Suprapubic skin (tissue), 4 donors: ENCODE results near the gene FGF19. TPM values are rescaled to one million over a fixed set of nuclear protein-coding genes. Genes with fewer than 3 reads are reported as not detected.

ENCODE experiments used
- DNase-seq, 2 donors: peaks; one replicate each; pipeline ENCODE4 v3.0.0-alpha.2; 2019; ENCODE audit warnings: low spot score in 2 of 2
- H3K27ac ChIP-seq: fragments of 200-600 bp; sonication (generic); one replicate; pipeline ENCODE4 v1.5.1; 2019
- H3K27me3 ChIP-seq: fragments of 200-600 bp; sonication (generic); one replicate; pipeline ENCODE4 v1.5.1; 2019
- H3K36me3 ChIP-seq: fragments of 200-600 bp; sonication (generic); one replicate; pipeline ENCODE4 v1.5.1; 2019
- H3K4me1 ChIP-seq: fragments of 200-600 bp; sonication (generic); one replicate; pipeline ENCODE4 v1.5.1; 2019
- H3K4me3 ChIP-seq: fragments of 200-600 bp; sonication (generic); one replicate; pipeline ENCODE4 v1.5.1; 2019; ENCODE audit warnings: mild to moderate bottlenecking
- H3K9me3 ChIP-seq: fragments of 200-600 bp; sonication (generic); one replicate; pipeline ENCODE4 v1.5.1; 2019
- EP300 ChIP-seq: sonication (generic); formaldehyde crosslinking; IDR thresholded peaks from one replicate; pipeline ENCODE4 v1.6.1; 2017; ENCODE audit warnings: antibody characterized with exemption
- POLR2A ChIP-seq, 2 donors: fragments of 450-650 bp; IDR thresholded peaks; one replicate each; pipeline ENCODE4 v1.6.1; 2017; ENCODE audit warnings: antibody characterized with exemption in 2 of 2, mild to moderate bottlenecking in 2 of 2, moderate library complexity in 2 of 2
- POLR2AphosphoS5 ChIP-seq, 3 donors: sonication (generic); formaldehyde crosslinking; IDR thresholded peaks; one replicate each; pipeline ENCODE4 v1.6.1; 2017; ENCODE audit warnings: antibody characterized with exemption in 3 of 3
- WGBS: methylation state at CpG from one replicate; pipeline ENCODE4 v1.1.5; 2018; 5-methylcytosine and 5-hydroxymethylcytosine counted together
- total RNA-seq, 4 donors: library from RNA; depleted of rRNA; stranded (reverse); fragments of >200 nt; gene quantifications; one replicate each; pipeline ENCODE4 v1.1.0, GENCODE V29; 2016
- TF ChIP-seq, protein P1 (sequence below), 2 donors: fragments of 200-600 bp in 1 of 2; fragments of 450-650 bp in 1 of 2; sonication (generic) in 1 of 2; IDR thresholded peaks; one replicate each; pipeline ENCODE4 v1.5.1; 2016 to 2019; ENCODE audit warnings: antibody characterized with exemption in 2 of 2, mild to moderate bottlenecking in 1 of 2, moderate library complexity in 1 of 2

FGF19 gene
- total RNA-seq, 4 donors from 2014 or later: not detected

DNA sequence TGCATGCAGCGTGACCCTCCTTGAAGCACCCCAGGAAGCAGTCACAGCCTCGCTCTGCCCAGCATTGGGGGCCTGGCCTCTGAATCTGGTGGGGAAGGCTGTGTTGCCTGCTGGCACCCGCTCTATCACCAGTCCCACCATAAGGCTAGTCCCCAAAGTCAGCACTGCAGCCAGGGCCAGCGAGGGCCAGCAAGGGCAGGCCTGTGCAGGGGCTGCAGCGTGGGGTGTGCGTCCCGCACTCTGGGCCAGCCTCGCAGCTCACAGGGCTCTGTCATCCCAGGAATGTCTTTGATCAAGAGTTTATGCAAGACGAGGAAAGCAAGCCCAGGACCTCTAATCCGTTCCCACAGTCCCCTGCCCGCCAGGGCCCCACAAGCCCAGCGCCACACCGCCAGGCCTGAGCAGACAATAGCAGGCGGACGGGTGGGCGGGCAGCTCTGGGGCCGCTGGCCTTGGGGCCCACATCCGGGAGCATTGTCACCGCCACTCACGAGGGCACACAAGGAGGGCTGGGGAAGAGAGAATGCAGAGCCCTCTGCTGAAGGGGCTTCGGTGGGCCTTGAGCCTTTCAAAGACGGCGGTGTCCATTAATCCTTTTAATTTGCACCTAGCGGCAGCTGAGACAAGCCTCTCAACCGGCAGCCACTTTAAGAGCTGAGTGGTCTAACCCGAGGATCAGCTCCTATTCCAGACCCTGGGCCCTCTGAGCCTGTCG is 45.8 kb downstream of the FGF19 start:
- 80% methylated on average over 3 of the region's 27 CpGs for WGBS
- H3K4me3 ChIP-seq: no peak overlapping the region
- no peak overlapping the region for H3K27ac ChIP-seq
- H3K36me3 ChIP-seq: peaks cover 15% of the 10 kb centered on the region
- no peaks in the 10 kb centered on the region for H3K27me3 ChIP-seq
- no peaks in the 10 kb centered on the region for H3K4me1 ChIP-seq
- TF ChIP-seq POLR2AphosphoS5 (IDR thresholded peaks at IDR 0.05) (no peak), EP300 (no peak), POLR2A (IDR thresholded peaks at IDR 0.05) (no peak)
- TF ChIP-seq, protein P1, sequence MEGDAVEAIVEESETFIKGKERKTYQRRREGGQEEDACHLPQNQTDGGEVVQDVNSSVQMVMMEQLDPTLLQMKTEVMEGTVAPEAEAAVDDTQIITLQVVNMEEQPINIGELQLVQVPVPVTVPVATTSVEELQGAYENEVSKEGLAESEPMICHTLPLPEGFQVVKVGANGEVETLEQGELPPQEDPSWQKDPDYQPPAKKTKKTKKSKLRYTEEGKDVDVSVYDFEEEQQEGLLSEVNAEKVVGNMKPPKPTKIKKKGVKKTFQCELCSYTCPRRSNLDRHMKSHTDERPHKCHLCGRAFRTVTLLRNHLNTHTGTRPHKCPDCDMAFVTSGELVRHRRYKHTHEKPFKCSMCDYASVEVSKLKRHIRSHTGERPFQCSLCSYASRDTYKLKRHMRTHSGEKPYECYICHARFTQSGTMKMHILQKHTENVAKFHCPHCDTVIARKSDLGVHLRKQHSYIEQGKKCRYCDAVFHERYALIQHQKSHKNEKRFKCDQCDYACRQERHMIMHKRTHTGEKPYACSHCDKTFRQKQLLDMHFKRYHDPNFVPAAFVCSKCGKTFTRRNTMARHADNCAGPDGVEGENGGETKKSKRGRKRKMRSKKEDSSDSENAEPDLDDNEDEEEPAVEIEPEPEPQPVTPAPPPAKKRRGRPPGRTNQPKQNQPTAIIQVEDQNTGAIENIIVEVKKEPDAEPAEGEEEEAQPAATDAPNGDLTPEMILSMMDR (IDR thresholded peaks at IDR 0.05): no peak
- no peaks in the 10 kb centered on the region for H3K9me3 ChIP-seq
- DNase-seq: no peak

DNA sequence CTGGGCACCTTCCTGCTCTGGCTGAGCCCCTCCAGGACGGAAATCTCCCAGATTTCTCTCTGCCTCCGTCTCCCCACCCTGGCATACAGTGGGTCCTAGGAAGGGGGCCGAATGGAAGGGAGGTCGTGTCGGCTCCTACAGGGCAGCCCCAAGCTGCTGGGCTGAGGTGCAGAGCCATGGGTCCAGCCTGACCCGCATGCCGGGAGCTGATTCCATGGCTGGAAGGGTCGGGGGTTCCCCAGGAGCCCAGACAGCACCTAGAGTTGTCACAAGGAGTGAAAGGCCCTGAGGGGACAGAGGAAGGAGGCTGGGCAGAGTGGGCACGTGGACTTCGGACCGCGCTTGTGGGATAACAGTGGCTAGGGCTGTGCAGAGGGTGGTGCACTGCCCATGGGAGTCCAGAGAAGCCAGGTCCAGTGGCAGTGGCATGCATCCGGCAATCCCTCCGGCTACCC is 46.3 kb downstream of the FGF19 start:
- Histone ChIP-seq H3K27ac (no peak overlapping the region), H3K4me1 (no peaks in the 10 kb centered on the region), H3K9me3 (no peaks in the 10 kb centered on the region), H3K4me3 (no peak overlapping the region), H3K27me3 (no peaks in the 10 kb centered on the region), H3K36me3 (peaks cover 19% of the 10 kb centered on the region)
- no peak for TF ChIP-seq POLR2A (IDR thresholded peaks at IDR 0.05)
- TF ChIP-seq, protein P1 (IDR thresholded peaks at IDR 0.05): no peak
- no peak for TF ChIP-seq POLR2AphosphoS5 (IDR thresholded peaks at IDR 0.05)
- no peak for TF ChIP-seq EP300
- no peak for DNase-seq
- WGBS: 83% methylated on average over 10 of the region's 14 CpGs

DNA sequence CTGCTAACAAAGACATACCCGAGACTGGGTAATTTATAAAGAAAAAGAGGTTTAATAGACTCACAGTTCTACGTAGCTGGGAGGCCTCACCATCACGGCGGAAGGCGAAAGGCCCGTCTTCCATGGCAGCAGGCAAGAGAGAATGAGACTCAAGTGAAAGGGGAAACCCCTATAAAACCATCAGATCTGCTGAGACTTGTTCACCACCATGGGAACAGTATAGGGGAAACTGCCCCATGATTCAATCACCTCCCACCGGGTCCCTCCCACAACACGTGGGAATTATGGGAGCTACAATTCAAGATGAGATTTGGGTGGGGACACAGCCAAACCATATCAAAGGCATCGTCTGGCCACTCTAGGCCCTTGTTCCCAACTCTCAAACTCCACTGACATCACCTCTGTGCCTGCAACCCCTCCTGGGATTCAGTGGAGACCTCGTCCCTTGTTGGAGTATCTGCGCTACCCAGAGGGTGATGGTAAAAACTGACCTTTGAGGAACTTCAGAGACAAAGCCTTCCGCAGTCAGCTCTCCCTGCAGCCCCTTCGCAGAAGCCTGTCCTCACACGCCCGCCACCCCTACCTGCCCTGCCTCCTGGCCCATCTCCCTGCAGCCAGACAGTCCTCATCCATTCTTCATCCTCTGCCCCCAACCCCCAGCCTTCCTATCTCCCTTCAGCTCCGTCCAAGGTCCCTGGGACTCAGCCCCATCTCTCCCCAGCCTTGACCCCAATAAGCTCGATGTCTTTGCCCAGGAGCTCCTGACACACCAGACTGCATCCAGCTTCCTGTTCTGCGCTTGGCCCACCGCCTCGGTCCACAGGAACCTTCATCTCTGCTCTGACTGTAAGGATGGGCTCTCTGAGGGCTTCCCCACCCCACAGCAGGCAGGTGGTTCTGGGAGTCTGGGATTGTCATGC is 47.0 kb downstream of the FGF19 start:
- H3K9me3 ChIP-seq: no peaks in the 10 kb centered on the region
- peak in 1 of 2 donors; percentile 51 for DNase-seq
- no peak overlapping the region for H3K27ac ChIP-seq
- TF ChIP-seq POLR2AphosphoS5 (IDR thresholded peaks at IDR 0.05) (no peak), EP300 (no peak), POLR2A (IDR thresholded peaks at IDR 0.05) (no peak)
- TF ChIP-seq, protein P1 (IDR thresholded peaks at IDR 0.05): no peak
- 82% methylated on average over 20 of the region's 20 CpGs for WGBS
- H3K36me3 ChIP-seq: peaks cover 26% of the 10 kb centered on the region
- no peaks in the 10 kb centered on the region for H3K27me3 ChIP-seq
- no peaks in the 10 kb centered on the region for H3K4me1 ChIP-seq
- no peak overlapping the region for H3K4me3 ChIP-seq

DNA sequence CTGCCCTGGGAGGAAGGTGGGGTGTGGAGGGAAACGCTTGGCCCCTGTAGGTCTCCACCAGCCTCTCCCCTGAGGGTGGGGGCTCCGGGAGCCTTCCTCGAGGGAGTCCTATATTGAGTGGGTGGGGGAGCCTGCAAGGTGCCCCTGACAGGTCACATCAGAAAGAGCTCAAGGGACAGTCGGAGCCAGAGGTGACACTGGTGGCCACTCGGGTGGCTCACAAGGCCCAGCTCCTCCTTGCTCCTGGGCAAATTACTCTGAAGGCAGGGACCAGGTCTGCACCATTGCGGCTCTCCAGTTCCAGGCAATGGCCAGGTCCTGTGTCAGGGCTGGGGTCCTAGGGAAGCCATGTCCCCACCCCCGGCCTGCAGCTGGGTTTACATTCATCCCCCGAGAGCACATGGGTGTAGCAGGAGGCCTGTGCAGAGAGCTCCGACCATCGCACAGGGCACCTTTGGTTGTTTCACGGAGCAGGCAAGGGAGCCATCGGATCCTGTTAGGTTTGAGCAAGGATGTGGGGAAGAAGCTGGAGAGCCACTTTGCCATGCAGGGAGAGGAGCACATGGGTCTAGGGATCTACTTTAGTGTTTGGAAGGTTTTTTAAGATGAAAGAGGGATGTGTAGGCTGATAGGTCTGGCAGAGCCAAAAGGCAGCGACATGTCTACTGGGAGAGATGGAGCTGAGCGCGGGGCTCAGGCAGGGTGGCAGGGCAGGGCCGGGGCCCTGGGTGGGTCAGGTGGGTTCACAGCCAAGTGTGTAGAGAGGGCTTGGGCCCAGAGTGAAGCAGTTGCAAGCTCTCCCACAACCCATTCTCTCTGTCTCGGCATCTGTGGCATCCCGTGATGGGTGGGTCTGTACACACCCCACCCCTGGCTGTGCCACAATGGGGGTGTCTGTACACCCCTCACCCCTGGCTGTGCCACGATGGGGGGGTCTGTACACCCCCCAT is 48.1 kb downstream of the FGF19 start:
- peak in 1 of 2 donors; percentile 40 for DNase-seq
- peaks cover 36% of the 10 kb centered on the region for H3K36me3 ChIP-seq
- no peak overlapping the region for H3K27ac ChIP-seq
- H3K4me1 ChIP-seq: no peaks in the 10 kb centered on the region
- no peaks in the 10 kb centered on the region for H3K27me3 ChIP-seq
- TF ChIP-seq POLR2AphosphoS5 (IDR thresholded peaks at IDR 0.05) (no peak), POLR2A (IDR thresholded peaks at IDR 0.05) (no peak), EP300 (no peak)
- TF ChIP-seq, protein P1 (IDR thresholded peaks at IDR 0.05): no peak
- no peaks in the 10 kb centered on the region for H3K9me3 ChIP-seq
- WGBS: 84% methylated on average over 16 of the region's 19 CpGs
- no peak overlapping the region for H3K4me3 ChIP-seq
